ENCODE measurements around the gene MBTD1. TPM values are rescaled to one million over a fixed set of nuclear protein-coding genes. Genes with fewer than 3 reads are reported as not detected.

MBTD1 gene
- total and polyA plus RNA-seq, 2 experiments from 2014 or later = 19.1 to 63.9 TPM

GRCh38 chr17:51184124-51184523 lies 75.7 kb downstream of the MBTD1 start:
- H3F3A ChIP-seq (replicated peaks; ENCODE audit: low read depth) = no peaks in the 10 kb centered on the region
- ATAC-seq = no peak
- H3K36me3 Mint-ChIP-seq (ENCODE audit: low read depth) = peaks cover 57% of the 10 kb centered on the region
- H3K4me2 ChIP-seq = no peak overlapping the region
- H3K9me3 Mint-ChIP-seq = no peaks in the 10 kb centered on the region
- H3K27me3 ChIP-seq (ENCODE audit: insufficient read depth) = no peaks in the 10 kb centered on the region
- peaks cover 25% of the 10 kb centered on the region for H3K36me3 ChIP-seq (ENCODE audit: insufficient read depth)
- H3K79me2 ChIP-seq (replicated peaks; ENCODE audit: insufficient read depth) = no peaks in the 10 kb centered on the region
- no peaks in the 10 kb centered on the region for H3K9me2 ChIP-seq (ENCODE audit: insufficient read depth)
- H4K20me1 ChIP-seq (replicated peaks; ENCODE audit: insufficient read depth) = peaks cover 11% of the 10 kb centered on the region; the same call in 1 of the 2 replicates
- no peak for DNase-seq (ENCODE audit: low spot score)
- no peaks in the 10 kb centered on the region for H3K4me1 Mint-ChIP-seq
- no peak overlapping the region for H3K4me3 Mint-ChIP-seq
- no peak overlapping the region for H2AFZ ChIP-seq
- no peak overlapping the region for H3K4me3 ChIP-seq
- peaks cover 6% of the 10 kb centered on the region for H3K27me3 Mint-ChIP-seq (ENCODE audit: insufficient read depth, low read depth, poor library complexity)
- no peak overlapping the region for H3K27ac Mint-ChIP-seq
- no peaks in the 10 kb centered on the region for H3K4me1 ChIP-seq (ENCODE audit: insufficient read depth)
- no peak for TF ChIP-seq JUNB (IDR thresholded peaks at IDR 0.05; ENCODE audit: unreplicated experiment)
- no peak for TF ChIP-seq CTCF (conservative IDR thresholded peaks at IDR 0.05; ENCODE audit: low read depth in 2 of 2)
- no peak for TF ChIP-seq CREB1 (CRISPR knock-in tag; IDR thresholded peaks at IDR 0.05; ENCODE audit: low read depth)
- no peak for TF ChIP-seq REST (IDR thresholded peaks at IDR 0.05; ENCODE audit: unreplicated experiment)
- TF ChIP-seq NANOG (IDR thresholded peaks at IDR 0.05; ENCODE audit: borderline replicate concordance) = no peak
- TF ChIP-seq ZNF114 (CRISPR knock-in tag; IDR thresholded peaks at IDR 0.05) = no peak
- TF ChIP-seq, protein P1, sequence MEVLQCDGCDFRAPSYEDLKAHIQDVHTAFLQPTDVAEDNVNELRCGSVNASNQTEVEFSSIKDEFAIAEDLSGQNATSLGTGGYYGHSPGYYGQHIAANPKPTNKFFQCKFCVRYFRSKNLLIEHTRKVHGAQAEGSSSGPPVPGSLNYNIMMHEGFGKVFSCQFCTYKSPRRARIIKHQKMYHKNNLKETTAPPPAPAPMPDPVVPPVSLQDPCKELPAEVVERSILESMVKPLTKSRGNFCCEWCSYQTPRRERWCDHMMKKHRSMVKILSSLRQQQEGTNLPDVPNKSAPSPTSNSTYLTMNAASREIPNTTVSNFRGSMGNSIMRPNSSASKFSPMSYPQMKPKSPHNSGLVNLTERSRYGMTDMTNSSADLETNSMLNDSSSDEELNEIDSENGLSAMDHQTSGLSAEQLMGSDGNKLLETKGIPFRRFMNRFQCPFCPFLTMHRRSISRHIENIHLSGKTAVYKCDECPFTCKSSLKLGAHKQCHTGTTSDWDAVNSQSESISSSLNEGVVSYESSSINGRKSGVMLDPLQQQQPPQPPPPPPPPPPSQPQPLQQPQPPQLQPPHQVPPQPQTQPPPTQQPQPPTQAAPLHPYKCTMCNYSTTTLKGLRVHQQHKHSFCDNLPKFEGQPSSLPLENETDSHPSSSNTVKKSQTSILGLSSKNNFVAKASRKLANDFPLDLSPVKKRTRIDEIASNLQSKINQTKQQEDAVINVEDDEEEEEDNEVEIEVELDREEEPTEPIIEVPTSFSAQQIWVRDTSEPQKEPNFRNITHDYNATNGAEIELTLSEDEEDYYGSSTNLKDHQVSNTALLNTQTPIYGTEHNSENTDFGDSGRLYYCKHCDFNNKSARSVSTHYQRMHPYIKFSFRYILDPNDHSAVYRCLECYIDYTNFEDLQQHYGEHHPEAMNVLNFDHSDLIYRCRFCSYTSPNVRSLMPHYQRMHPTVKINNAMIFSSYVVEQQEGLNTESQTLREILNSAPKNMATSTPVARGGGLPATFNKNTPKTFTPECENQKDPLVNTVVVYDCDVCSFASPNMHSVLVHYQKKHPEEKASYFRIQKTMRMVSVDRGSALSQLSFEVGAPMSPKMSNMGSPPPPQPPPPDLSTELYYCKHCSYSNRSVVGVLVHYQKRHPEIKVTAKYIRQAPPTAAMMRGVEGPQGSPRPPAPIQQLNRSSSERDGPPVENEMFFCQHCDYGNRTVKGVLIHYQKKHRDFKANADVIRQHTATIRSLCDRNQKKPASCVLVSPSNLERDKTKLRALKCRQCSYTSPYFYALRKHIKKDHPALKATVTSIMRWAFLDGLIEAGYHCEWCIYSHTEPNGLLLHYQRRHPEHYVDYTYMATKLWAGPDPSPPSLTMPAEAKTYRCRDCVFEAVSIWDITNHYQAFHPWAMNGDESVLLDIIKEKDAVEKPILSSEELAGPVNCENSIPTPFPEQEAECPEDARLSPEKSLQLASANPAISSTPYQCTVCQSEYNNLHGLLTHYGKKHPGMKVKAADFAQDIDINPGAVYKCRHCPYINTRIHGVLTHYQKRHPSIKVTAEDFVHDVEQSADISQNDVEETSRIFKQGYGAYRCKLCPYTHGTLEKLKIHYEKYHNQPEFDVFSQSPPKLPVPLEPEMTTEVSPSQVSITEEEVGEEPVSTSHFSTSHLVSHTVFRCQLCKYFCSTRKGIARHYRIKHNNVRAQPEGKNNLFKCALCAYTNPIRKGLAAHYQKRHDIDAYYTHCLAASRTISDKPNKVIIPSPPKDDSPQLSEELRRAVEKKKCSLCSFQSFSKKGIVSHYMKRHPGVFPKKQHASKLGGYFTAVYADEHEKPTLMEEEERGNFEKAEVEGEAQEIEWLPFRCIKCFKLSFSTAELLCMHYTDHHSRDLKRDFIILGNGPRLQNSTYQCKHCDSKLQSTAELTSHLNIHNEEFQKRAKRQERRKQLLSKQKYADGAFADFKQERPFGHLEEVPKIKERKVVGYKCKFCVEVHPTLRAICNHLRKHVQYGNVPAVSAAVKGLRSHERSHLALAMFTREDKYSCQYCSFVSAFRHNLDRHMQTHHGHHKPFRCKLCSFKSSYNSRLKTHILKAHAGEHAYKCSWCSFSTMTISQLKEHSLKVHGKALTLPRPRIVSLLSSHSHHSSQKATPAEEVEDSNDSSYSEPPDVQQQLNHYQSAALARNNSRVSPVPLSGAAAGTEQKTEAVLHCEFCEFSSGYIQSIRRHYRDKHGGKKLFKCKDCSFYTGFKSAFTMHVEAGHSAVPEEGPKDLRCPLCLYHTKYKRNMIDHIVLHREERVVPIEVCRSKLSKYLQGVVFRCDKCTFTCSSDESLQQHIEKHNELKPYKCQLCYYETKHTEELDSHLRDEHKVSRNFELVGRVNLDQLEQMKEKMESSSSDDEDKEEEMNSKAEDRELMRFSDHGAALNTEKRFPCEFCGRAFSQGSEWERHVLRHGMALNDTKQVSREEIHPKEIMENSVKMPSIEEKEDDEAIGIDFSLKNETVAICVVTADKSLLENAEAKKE (CRISPR knock-in tag; IDR thresholded peaks at IDR 0.05) = no peak
- TF ChIP-seq, protein P2, sequence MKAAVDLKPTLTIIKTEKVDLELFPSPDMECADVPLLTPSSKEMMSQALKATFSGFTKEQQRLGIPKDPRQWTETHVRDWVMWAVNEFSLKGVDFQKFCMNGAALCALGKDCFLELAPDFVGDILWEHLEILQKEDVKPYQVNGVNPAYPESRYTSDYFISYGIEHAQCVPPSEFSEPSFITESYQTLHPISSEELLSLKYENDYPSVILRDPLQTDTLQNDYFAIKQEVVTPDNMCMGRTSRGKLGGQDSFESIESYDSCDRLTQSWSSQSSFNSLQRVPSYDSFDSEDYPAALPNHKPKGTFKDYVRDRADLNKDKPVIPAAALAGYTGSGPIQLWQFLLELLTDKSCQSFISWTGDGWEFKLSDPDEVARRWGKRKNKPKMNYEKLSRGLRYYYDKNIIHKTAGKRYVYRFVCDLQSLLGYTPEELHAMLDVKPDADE (IDR thresholded peaks at IDR 0.05) = no peak
- TF ChIP-seq STAT1 (IDR thresholded peaks at IDR 0.05; ENCODE audit: unreplicated experiment) = no peak
- TF ChIP-seq EZH2 (IDR thresholded peaks at IDR 0.05; ENCODE audit: low read depth, unreplicated experiment) = no peak
- no peak for TF ChIP-seq EZH2phosphoT487 (IDR thresholded peaks at IDR 0.05; ENCODE audit: unreplicated experiment)
- TF ChIP-seq POLR2AphosphoS5 (IDR thresholded peaks at IDR 0.05; ENCODE audit: low read depth) = no peak
- TF ChIP-seq ZNF331 (CRISPR knock-in tag; IDR thresholded peaks at IDR 0.05; ENCODE audit: low read depth) = no peak
- H3K27ac ChIP-seq (ENCODE audit: low read depth) = no peak overlapping the region
